Progenitor cell of endocrine pancreas (in vitro differentiated cells): Measurements from ENCODE around the gene SOBP. TPM values are rescaled to one million over a fixed set of nuclear protein-coding genes. Genes with fewer than 3 reads are reported as not detected.

Experiments used
- DNase-seq: peaks from one replicate; pipeline ENCODE4 v3.0.0; 2021; ENCODE audit warnings: low spot score; ENCODE audit not compliant: unreplicated experiment
- H3K27ac Mint-ChIP-seq: 2 replicates; pipeline ENCODE4 v1.8.0; 2021; ENCODE audit warnings: mild to moderate bottlenecking, moderate library complexity, mixed read lengths
- H3K27me3 Mint-ChIP-seq: 2 replicates; pipeline ENCODE4 v1.8.0; 2021; ENCODE audit warnings: mixed read lengths
- H3K36me3 Mint-ChIP-seq: 2 replicates; pipeline ENCODE4 v1.8.0; 2022; ENCODE audit warnings: mixed read lengths; ENCODE audit not compliant: insufficient read depth
- H3K4me1 Mint-ChIP-seq: 2 replicates; pipeline ENCODE4 v1.8.0; 2021; ENCODE audit warnings: low read depth, mixed read lengths
- H3K4me3 Mint-ChIP-seq: 2 replicates; pipeline ENCODE4 v1.8.0; 2021; ENCODE audit warnings: low read depth, mild to moderate bottlenecking, moderate library complexity, mixed read lengths
- H3K9me3 Mint-ChIP-seq: 2 replicates; pipeline ENCODE4 v1.8.0; 2021; ENCODE audit warnings: low read depth, mixed read lengths
- total RNA-seq: library from RNA; stranded (reverse); gene quantifications from 2 replicates; pipeline ENCODE4 v1.2.1, GENCODE V29; 2021
- TF ChIP-seq, protein P1 (sequence below): fragments of 200-600 bp; sonication (generic); IDR thresholded peaks from one replicate; pipeline ENCODE4 v1.5.0; 2021; ENCODE audit warnings: antibody characterized with exemption, mild to moderate bottlenecking; ENCODE audit not compliant: unreplicated experiment

Gene SOBP
- total RNA-seq, 1 donor from 2014 or later = 17.0 TPM

DNA sequence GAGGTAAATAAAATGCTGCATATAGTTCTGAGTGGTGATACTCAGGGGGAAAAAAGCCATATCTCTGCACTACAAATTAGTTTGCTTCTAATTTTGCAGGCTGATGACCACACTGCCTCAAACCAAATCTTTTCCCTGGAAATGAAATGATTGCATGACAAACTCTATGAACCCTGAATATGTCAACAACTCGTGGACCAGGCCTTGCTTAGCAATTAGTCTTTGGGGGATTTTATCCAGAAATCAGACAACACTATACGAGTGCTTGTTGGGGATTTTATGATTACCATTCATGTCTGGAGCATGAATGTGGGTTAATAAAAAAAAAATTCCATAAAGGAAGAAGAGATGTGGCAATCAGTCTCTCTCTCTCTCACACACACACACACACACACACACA, 42.0 kb downstream of the SOBP start:
- DNase-seq = no peak
- TF ChIP-seq, protein P1, sequence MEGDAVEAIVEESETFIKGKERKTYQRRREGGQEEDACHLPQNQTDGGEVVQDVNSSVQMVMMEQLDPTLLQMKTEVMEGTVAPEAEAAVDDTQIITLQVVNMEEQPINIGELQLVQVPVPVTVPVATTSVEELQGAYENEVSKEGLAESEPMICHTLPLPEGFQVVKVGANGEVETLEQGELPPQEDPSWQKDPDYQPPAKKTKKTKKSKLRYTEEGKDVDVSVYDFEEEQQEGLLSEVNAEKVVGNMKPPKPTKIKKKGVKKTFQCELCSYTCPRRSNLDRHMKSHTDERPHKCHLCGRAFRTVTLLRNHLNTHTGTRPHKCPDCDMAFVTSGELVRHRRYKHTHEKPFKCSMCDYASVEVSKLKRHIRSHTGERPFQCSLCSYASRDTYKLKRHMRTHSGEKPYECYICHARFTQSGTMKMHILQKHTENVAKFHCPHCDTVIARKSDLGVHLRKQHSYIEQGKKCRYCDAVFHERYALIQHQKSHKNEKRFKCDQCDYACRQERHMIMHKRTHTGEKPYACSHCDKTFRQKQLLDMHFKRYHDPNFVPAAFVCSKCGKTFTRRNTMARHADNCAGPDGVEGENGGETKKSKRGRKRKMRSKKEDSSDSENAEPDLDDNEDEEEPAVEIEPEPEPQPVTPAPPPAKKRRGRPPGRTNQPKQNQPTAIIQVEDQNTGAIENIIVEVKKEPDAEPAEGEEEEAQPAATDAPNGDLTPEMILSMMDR = no peak
- H3K36me3 Mint-ChIP-seq = peaks cover 3% of the 10 kb centered on the region
- no peak overlapping the region for H3K27ac Mint-ChIP-seq
- H3K4me1 Mint-ChIP-seq = peaks cover 17% of the 10 kb centered on the region
- no peaks in the 10 kb centered on the region for H3K27me3 Mint-ChIP-seq
- no peak overlapping the region for H3K4me3 Mint-ChIP-seq
- H3K9me3 Mint-ChIP-seq = no peaks in the 10 kb centered on the region

DNA sequence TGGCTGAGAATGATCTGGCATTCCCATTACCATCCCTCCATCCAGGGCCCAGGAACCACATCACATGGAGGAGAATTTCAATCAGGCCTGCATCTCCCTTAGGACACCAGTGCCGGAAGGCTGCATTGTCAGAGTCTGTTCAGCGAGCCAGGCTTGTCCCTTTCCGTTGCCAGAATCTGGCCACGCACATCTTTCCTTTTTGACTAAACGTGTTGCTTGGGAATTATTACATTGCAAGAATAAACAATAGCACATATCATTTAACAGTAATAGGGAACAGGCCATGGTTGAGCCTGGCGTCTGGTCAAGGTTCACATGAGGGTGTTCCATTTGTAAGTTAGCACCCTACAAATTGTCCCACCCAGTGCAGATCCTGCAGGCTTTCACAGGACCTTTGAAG, 42.8 kb downstream of the SOBP start:
- H3K27ac Mint-ChIP-seq = no peak overlapping the region
- H3K36me3 Mint-ChIP-seq = peaks cover 3% of the 10 kb centered on the region
- H3K4me3 Mint-ChIP-seq = no peak overlapping the region

DNA sequence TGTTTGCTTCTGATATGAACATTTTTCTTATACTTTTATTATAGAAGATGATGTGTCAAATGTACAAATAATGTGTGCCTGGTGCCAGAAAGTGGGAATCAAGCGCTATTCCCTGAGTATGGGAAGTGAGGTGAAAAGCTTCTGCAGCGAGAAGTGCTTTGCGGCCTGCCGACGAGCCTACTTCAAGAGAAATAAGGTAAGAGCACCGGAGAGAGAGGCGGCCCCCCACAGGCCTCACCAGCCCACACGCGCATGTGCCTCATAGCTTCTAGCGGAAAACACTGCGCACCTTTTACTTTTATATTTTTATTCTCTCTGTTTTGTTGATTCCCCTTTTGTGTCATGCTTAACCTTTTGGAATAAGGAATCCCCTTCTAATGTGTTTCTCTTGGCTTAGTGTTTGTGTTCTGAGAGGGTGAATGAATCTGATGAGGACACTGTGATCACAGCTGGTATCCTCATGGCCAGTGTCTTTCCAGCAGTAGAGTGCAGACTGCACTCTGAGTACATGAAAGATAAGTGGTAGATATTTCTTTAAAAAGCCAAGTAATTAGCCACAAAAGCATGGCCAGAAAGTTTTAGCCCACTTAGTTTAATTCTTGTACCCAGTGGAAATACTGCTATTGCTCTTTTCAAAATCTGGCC, 43.6 kb downstream of the SOBP start:
- Mint-ChIP-seq H3K27ac (no peak overlapping the region), H3K27me3 (no peaks in the 10 kb centered on the region), H3K4me1 (peaks cover 13% of the 10 kb centered on the region)

More for the DNA sequence above, 42.8 kb downstream of the SOBP start:
- TF ChIP-seq, protein P1 = no peak
- DNase-seq = no peak
- Mint-ChIP-seq H3K9me3 (no peaks in the 10 kb centered on the region), H3K27me3 (no peaks in the 10 kb centered on the region), H3K4me1 (peaks cover 17% of the 10 kb centered on the region)

DNA sequence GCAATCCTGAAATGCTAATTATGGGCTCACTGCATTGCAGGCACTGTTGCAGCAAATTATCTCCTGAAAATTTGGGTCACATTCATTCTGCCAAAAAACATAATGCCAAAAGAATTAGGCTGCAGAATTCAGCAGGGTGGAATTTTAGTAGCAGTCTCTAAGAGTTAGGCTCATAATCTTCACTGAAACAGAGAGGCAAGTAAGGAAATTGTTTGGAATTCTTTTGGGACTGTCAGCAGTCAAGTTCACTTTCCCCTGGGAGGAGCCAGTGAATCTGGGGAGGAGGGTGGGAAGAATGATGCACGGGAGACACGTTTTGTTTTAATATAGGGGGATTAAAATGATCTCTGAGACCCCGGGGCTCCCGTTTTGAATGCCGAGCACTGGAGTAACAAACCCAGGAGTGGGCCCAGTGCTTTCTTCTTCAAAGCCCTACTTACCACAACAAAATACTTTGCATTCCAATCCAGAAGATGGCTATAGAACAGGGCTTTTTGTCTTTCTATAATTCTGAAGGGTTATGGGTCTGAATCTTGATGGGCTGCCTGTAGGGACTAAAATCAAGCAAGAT, 44.7 kb downstream of the SOBP start:
- H3K27me3 Mint-ChIP-seq = no peaks in the 10 kb centered on the region
- H3K4me1 Mint-ChIP-seq = peaks cover 16% of the 10 kb centered on the region
- H3K4me3 Mint-ChIP-seq = no peak overlapping the region
- peaks cover 3% of the 10 kb centered on the region for H3K36me3 Mint-ChIP-seq
- no peak overlapping the region for H3K27ac Mint-ChIP-seq
- no peak for DNase-seq
- TF ChIP-seq, protein P1 = no peak
- H3K9me3 Mint-ChIP-seq = no peaks in the 10 kb centered on the region

More for the DNA sequence above, 43.6 kb downstream of the SOBP start:
- Mint-ChIP-seq H3K9me3 (no peaks in the 10 kb centered on the region), H3K4me3 (no peak overlapping the region), H3K36me3 (peaks cover 3% of the 10 kb centered on the region)
- TF ChIP-seq, protein P1 = no peak
- DNase-seq = no peak

DNA sequence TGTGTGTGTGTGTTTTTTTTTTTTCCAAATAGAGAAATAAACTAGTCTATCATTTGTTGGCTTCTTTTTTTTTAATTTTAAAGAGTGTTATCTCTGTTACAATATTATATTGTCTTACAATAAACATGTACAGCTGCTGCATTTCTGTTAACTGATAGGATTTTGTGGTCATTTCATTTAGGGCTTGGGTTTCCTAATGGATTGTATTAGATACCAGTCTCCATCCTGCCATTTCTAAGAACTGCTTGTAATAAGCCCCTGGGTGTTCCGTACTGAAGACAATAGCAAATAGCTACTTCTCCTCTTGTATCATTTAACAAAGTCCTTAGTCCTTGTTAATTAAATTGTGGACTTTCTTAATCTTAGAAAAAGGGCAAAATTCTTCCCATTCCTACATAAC, 45.7 kb downstream of the SOBP start:
- no peak overlapping the region for H3K4me3 Mint-ChIP-seq
- H3K27ac Mint-ChIP-seq = no peak overlapping the region
- no peaks in the 10 kb centered on the region for H3K9me3 Mint-ChIP-seq
- H3K27me3 Mint-ChIP-seq = no peaks in the 10 kb centered on the region
- peaks cover 3% of the 10 kb centered on the region for H3K36me3 Mint-ChIP-seq
- TF ChIP-seq, protein P1 = no peak
- no peak for DNase-seq
- H3K4me1 Mint-ChIP-seq = peaks cover 26% of the 10 kb centered on the region
